GM12892 (cell line): ENCODE results near the gene NOP58.
A peak's percentile ranks its signal among the peaks of the same experiment; 100 is the strongest.
"Not testable (repeated sequence)": the region's sequence is repeated elsewhere in the genome, so short reads cannot be mapped to it uniquely, and the experiment has no call there.

ENCODE experiments used
- DNase-seq: peaks from one replicate; pipeline ENCODE4 v3.0.0; 2011; ENCODE audit not compliant: insufficient read length
- FAIRE-seq: peaks from 2 replicates; lab custom pipeline; 2011; peaks lifted over from hg19 to GRCh38; lab: Jason Lieb, UNC
- POLR2A ChIP-seq: IDR thresholded peaks from 2 replicates; pipeline ENCODE4 v1.6.1; 2011; ENCODE audit warnings: low read depth, low read length, control low read depth
- POLR2AphosphoS5 ChIP-seq: IDR thresholded peaks from 2 replicates; pipeline ENCODE4 v1.6.1; 2011; ENCODE audit warnings: low read depth, low read length, control low read depth
- TAF1 ChIP-seq: IDR thresholded peaks from 2 replicates; pipeline ENCODE4 v1.6.1; 2011; ENCODE audit warnings: low read depth, mild to moderate bottlenecking, control low read depth, low read length, borderline replicate concordance

The NOP58 gene

DNA sequence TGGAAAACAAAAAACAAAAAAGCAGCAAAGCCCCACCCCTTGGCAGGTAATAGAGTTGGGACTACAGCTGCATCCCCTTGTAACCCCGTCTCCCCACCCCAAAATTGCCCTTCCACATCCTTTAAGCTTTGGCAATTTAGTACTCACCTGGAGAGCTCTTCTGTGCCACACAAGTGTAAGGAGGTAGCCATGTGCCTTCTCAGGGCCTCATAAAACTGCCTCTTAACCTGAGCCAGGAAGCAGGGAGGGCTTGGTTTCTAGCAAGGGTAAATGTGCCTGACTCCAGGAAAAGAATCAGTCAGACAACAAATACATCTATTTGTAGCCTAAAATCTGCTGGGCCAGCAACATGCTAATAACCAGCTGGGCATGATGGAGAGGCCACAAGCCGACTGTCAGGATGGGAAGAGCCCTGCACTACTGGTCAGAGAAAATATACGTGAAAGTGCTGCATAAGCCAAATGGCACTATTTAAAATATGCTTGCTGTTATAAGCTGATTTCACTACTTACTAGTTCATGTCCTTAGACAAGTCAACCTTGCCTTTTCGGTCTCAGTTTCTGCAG, 46.3 kb downstream of the NOP58 start:
- FAIRE-seq, result no peak
- no peak for TF ChIP-seq TAF1
- TF ChIP-seq POLR2AphosphoS5, result 0 out of 2 replicates have a peak, but pooled peaks have one; percentile 27
- no peak for DNase-seq

GRCh38 chr2:202314116-202314515, 48.6 kb downstream of the NOP58 start:
- TF ChIP-seq TAF1 (no peak), POLR2AphosphoS5 (no peak), POLR2A (no peak)
- DNase-seq (no peak), FAIRE-seq (no peak)

DNA sequence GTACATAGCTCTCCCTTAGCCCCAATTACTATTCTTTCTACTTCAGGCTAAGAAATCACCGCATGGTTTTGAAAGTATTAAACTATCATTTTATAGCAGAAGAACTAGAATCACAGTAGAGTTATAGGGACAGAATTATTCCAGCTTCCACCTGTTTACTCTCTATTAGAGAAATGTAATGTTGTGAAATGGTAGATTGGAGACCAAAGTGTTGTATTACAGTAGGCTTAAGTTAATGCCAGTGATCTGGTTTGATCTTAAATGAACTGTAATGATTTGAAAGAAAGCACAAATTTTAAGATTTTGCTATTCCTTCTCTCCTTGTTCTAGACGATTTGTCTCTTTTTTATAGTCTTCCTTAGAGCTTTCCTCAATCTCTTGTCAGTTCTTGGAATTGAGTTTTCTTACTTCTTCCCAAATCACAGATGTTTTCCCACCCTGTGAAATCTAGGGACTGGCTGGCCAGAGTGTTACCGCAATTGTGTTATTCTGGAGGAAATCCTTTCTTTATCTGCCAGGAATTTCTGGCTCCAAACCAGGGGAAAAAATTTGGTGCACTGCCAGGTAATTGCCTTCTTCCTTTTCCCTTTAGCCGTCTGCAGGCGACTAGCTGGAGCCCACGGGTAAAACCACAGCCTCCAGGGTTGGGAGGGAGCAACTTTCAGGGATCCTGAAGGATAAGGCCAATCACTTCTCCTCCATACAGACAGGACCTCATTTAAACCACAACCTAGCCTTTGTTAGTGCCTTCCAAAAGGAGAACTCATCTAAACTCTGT, 51.7 kb downstream of the NOP58 start:
- DNase-seq, result no peak
- no peak for FAIRE-seq
- TF ChIP-seq TAF1 (no peak), POLR2AphosphoS5 (no peak), POLR2A (no peak)

- not testable (repeated sequence) for DNase-seq, FAIRE-seq
These were observed 54.8 kb downstream of the NOP58 start for GRCh38 chr2:202320362-202320761.

DNA sequence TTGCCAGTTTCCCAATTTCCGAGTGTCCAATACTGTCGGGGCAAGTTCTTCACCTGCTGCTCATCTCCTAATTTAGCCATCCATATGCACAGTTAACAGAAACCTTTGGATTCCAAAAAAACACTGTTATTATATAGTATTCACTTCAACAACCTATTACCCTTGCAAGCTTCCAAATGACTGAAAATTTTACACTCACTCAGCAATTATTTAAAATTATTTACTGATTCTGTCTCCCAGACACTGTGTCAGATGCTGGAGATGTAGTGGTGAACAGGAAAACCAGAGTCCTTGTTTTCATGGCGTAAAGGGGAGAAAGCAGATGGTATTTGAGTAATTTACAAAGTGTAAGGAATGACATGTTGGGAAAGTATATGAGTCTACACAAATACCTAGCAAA, 56.9 kb downstream of the NOP58 start:
- TF ChIP-seq TAF1 (no peak), POLR2A (no peak), POLR2AphosphoS5 (no peak)
- no peak for DNase-seq
- FAIRE-seq, result no peak

- DNase-seq, result no peak
- TF ChIP-seq POLR2AphosphoS5 (no peak), TAF1 (no peak), POLR2A (no peak)
- FAIRE-seq, result no peak
These were observed 62.3 kb downstream of the NOP58 start for GRCh38 chr2:202327858-202328257.

DNA sequence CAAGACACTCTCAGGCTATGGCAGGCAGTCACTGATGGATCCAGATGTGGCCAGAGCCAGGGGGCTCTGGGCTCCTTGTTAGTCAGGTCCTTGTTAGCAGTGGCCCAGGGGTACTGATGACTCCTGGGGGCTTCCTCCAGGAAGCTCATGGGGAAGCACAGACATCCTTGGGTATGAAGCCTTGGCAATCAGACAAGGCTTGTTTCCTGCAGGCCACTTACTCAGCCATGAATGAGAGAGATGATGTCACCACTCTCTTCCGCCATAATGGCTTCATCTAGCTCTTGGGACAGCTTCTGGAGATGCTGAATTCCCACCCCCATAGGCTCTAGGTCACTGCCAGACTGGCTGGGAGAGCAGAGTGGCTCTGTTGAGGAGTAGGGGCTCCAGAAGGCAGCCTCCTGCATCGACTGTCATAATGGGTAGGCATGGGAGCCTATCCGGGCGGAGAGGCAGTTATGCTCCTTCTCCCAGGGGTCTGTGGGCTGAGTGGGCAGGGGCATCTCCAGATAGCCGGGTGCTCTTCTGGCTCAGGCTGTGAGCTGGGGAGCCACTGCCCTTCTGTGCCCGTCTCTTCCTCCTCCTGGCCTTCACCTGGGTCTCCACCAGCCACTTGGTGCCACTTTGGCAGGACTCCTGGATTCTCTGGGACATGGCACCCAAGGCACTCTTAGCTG, 70.4 kb downstream of the NOP58 start:
- no peak for DNase-seq
- FAIRE-seq, result no peak
- no peak for TF ChIP-seq POLR2A

- TF ChIP-seq POLR2A (no peak), POLR2AphosphoS5 (no peak), TAF1 (no peak)
- DNase-seq, result no peak
- FAIRE-seq, result no peak
These were observed 71.6 kb downstream of the NOP58 start for GRCh38 chr2:202337151-202337550.

- DNase-seq, result no peak
- no peak for TF ChIP-seq POLR2AphosphoS5
- no peak for TF ChIP-seq TAF1
- no peak for TF ChIP-seq POLR2A
- FAIRE-seq, result no peak
These were observed 72.3 kb downstream of the NOP58 start for GRCh38 chr2:202337706-202338346.

- DNase-seq (no peak), FAIRE-seq (no peak)
- TF ChIP-seq POLR2AphosphoS5, result no peak
- no peak for TF ChIP-seq POLR2A
- TF ChIP-seq TAF1, result no peak
These were observed 73.7 kb downstream of the NOP58 start for GRCh38 chr2:202339071-202339870.

GRCh38 chr2:202344178-202344577, 78.6 kb downstream of the NOP58 start:
- FAIRE-seq (no peak), DNase-seq (no peak)
- TF ChIP-seq POLR2AphosphoS5 (no peak), TAF1 (no peak), POLR2A (no peak)
